Measurements from ENCODE around the gene SNURF. TPM values are rescaled to one million over a fixed set of nuclear protein-coding genes. Genes with fewer than 3 reads are reported as not detected.

The SNURF gene
- polyA plus RNA-seq, 1 donor (not counting 4 experiments of a cell fraction or from before 2014, with no cell fraction given), result 11.1 TPM

- no peak overlapping the region for H3K27ac ChIP-seq (ENCODE audit: control insufficient read depth, insufficient read depth, low read length)
- no peak overlapping the region for H3K4me3 ChIP-seq (ENCODE audit: control insufficient read depth in 2 of 3, extremely low read depth in 1 of 3, insufficient read depth in 2 of 3, low read depth in 1 of 3, low read length in 3 of 3)
- DNase-seq (ENCODE audit: low read depth, low spot score) (no peak), FAIRE-seq (no peak)
- dilution Hi-C loops (cut with MboI; ENCODE audit: extremely low pct_ligation_motif_present, low sequenced_read_pairs), result no loop called here
- H3K4me2 ChIP-seq (ENCODE audit: control insufficient read depth, extremely low read depth, insufficient read depth, low read depth, low read length), result no peak overlapping the region
- no peaks in the 10 kb centered on the region for H3K27me3 ChIP-seq (ENCODE audit: control insufficient read depth, extremely low read depth, insufficient read depth, low read length)
- peaks cover 5% of the 10 kb centered on the region for H3K79me2 ChIP-seq (ENCODE audit: control insufficient read depth, insufficient read depth, low read length)
- no peaks in the 10 kb centered on the region for H3K4me1 ChIP-seq (ENCODE audit: control insufficient read depth, extremely low read depth, insufficient read depth, low read length)
- H3K9ac ChIP-seq (ENCODE audit: control insufficient read depth, extremely low read depth, insufficient read depth, low read length), result no peak overlapping the region
- no peaks in the 10 kb centered on the region for H3K36me3 ChIP-seq (ENCODE audit: control insufficient read depth in 2 of 2, extremely low read depth in 1 of 2, insufficient read depth in 2 of 2, low read length in 2 of 2)
- TF ChIP-seq CTCF (optimal IDR thresholded peaks at IDR 0.05 in 1 of 3, IDR thresholded peaks at IDR 0.05 in 1 of 3, conservative IDR thresholded peaks at IDR 0.05 in 1 of 3; ENCODE audit: extremely low read depth in 1 of 3, insufficient read depth in 2 of 3, low read length in 3 of 3) (no peak), EZH2 (IDR thresholded peaks at IDR 0.05; ENCODE audit: low read length) (no peak)
- H2AFZ ChIP-seq (ENCODE audit: control insufficient read depth, low read length), result no peak overlapping the region
- H4K20me1 ChIP-seq (ENCODE audit: control insufficient read depth, extremely low read depth, insufficient read depth, low read length), result no peaks in the 10 kb centered on the region
- H3K9me1 ChIP-seq (ENCODE audit: control insufficient read depth, extremely low read depth, insufficient read depth, low read length), result no peaks in the 10 kb centered on the region
- no peaks in the 10 kb centered on the region for H3K9me3 ChIP-seq (ENCODE audit: control insufficient read depth, low read depth, low read length)
Observed at GRCh38 chr15:24986653-24987052, 31.9 kb downstream of the SNURF start.

Small RNA genes within 50 kb of the gene (small RNA-seq; reads per million reads assigned to genes)
- gene AC090602.1 (ENCODE audit: insufficient read length in 3 of 3, low read depth in 3 of 3, low replicate concordance in 1 of 3) (0 reads per million in 3 experiments), gene AC124312.4 (ENCODE audit: insufficient read length in 3 of 3, low read depth in 3 of 3, low replicate concordance in 1 of 3) (0 reads per million in 3 experiments), gene AC124312.5 (ENCODE audit: insufficient read length in 3 of 3, low read depth in 3 of 3, low replicate concordance in 1 of 3) (0 to 0.75 (median 0.67) reads per million in 3 experiments)

Other genes starting within 250 kb of the SNURF start
- gene SNRPN, start within 50 bp of the SNURF start, polyA plus RNA-seq, result 93.0 to 125 TPM (median 102 TPM) in 3 replicates